ENCODE data around the gene RGL3. TPM values are rescaled to one million over a fixed set of nuclear protein-coding genes. Genes with fewer than 3 reads are reported as not detected.
A peak's percentile ranks its signal among the peaks of the same experiment; 100 is the strongest.
"Not testable (repeated sequence)": the region's sequence is repeated elsewhere in the genome, so short reads cannot be mapped to it uniquely, and the experiment has no call there.

RGL3 gene
- total RNA-seq: not detected

GRCh38 chr19:11418549-11419506, at the start of gene RGL3:
TSS of gene RGL3 (minus strand) at chr19:11419314. CDS start at chr19:11419278, 36 bp downstream.
- Mint-ChIP-seq H3K4me3 (peak within 1 kb of the TSS; percentile 29), H3K27ac (no peak within 1 kb of the TSS), H3K27me3 (peaks cover 74% of the 10 kb centered on the region), H3K36me3 (no peaks in the 10 kb centered on the region), H3K9me3 (no peaks in the 10 kb centered on the region), H3K4me1 (peaks cover 27% of the 10 kb centered on the region)
- DNase-seq: no peak

- H3K27me3 Mint-ChIP-seq: peaks cover 12% of the 10 kb centered on the region
- not testable (repeated sequence) for H3K4me1 Mint-ChIP-seq, H3K27ac Mint-ChIP-seq, H3K36me3 Mint-ChIP-seq, DNase-seq, H3K4me3 Mint-ChIP-seq, H3K9me3 Mint-ChIP-seq
Observed at GRCh38 chr19:11468266-11468845, 49.2 kb upstream of the RGL3 start.

- H3K27ac Mint-ChIP-seq: no peak overlapping the region
- no peaks in the 10 kb centered on the region for H3K36me3 Mint-ChIP-seq
- H3K4me1 Mint-ChIP-seq: no peaks in the 10 kb centered on the region
- no peaks in the 10 kb centered on the region for H3K9me3 Mint-ChIP-seq
- DNase-seq: no peak
- H3K27me3 Mint-ChIP-seq: peaks cover 6% of the 10 kb centered on the region
- no peak overlapping the region for H3K4me3 Mint-ChIP-seq
Observed at GRCh38 chr19:11465600-11465999, 46.5 kb upstream of the RGL3 start.

GRCh38 chr19:11464333-11465265, 45.5 kb upstream of the RGL3 start:
- no peaks in the 10 kb centered on the region for H3K4me1 Mint-ChIP-seq
- no peaks in the 10 kb centered on the region for H3K9me3 Mint-ChIP-seq
- H3K27ac Mint-ChIP-seq: no peak overlapping the region
- no peak overlapping the region for H3K4me3 Mint-ChIP-seq
- DNase-seq: no peak
- H3K36me3 Mint-ChIP-seq: no peaks in the 10 kb centered on the region
- peaks cover 14% of the 10 kb centered on the region for H3K27me3 Mint-ChIP-seq

GRCh38 chr19:11463391-11463790, 44.3 kb upstream of the RGL3 start:
- no peak for DNase-seq
- Mint-ChIP-seq H3K4me3 (no peak overlapping the region), H3K27ac (no peak overlapping the region), H3K36me3 (no peaks in the 10 kb centered on the region), H3K9me3 (no peaks in the 10 kb centered on the region), H3K27me3 (peaks cover 16% of the 10 kb centered on the region), H3K4me1 (no peaks in the 10 kb centered on the region)

- Mint-ChIP-seq H3K27ac (no peak overlapping the region), H3K4me3 (no peak overlapping the region), H3K4me1 (no peaks in the 10 kb centered on the region), H3K36me3 (no peaks in the 10 kb centered on the region), H3K9me3 (no peaks in the 10 kb centered on the region), H3K27me3 (peaks cover 21% of the 10 kb centered on the region)
- DNase-seq: no peak
Observed at GRCh38 chr19:11461453-11461852, 42.3 kb upstream of the RGL3 start.

- Mint-ChIP-seq H3K4me3 (no peak overlapping the region), H3K4me1 (no peaks in the 10 kb centered on the region), H3K36me3 (no peaks in the 10 kb centered on the region), H3K9me3 (no peaks in the 10 kb centered on the region), H3K27me3 (peaks cover 17% of the 10 kb centered on the region), H3K27ac (no peak overlapping the region)
- DNase-seq: no peak
Observed at GRCh38 chr19:11460207-11460606, 41.1 kb upstream of the RGL3 start.

- DNase-seq, H3K36me3 Mint-ChIP-seq, H3K27ac Mint-ChIP-seq, H3K9me3 Mint-ChIP-seq, H3K4me3 Mint-ChIP-seq, H3K4me1 Mint-ChIP-seq: not testable (repeated sequence)
- H3K27me3 Mint-ChIP-seq: peaks cover 20% of the 10 kb centered on the region
Observed at GRCh38 chr19:11458912-11459311, 39.8 kb upstream of the RGL3 start.

GRCh38 chr19:11458236-11458900, 39.3 kb upstream of the RGL3 start:
- peaks cover 21% of the 10 kb centered on the region for H3K27me3 Mint-ChIP-seq
- no peaks in the 10 kb centered on the region for H3K36me3 Mint-ChIP-seq
- no peak overlapping the region for H3K4me3 Mint-ChIP-seq
- H3K4me1 Mint-ChIP-seq: no peaks in the 10 kb centered on the region
- DNase-seq: no peak
- H3K27ac Mint-ChIP-seq: no peak overlapping the region
- no peaks in the 10 kb centered on the region for H3K9me3 Mint-ChIP-seq

GRCh38 chr19:11457831-11458230, 38.7 kb upstream of the RGL3 start:
- H3K4me1 Mint-ChIP-seq: no peaks in the 10 kb centered on the region
- H3K9me3 Mint-ChIP-seq: no peaks in the 10 kb centered on the region
- no peaks in the 10 kb centered on the region for H3K36me3 Mint-ChIP-seq
- no peak overlapping the region for H3K27ac Mint-ChIP-seq
- no peak overlapping the region for H3K4me3 Mint-ChIP-seq
- H3K27me3 Mint-ChIP-seq: peaks cover 23% of the 10 kb centered on the region
- DNase-seq: no peak

- Mint-ChIP-seq H3K9me3 (no peaks in the 10 kb centered on the region), H3K4me1 (no peaks in the 10 kb centered on the region), H3K27ac (no peak overlapping the region), H3K27me3 (peaks cover 23% of the 10 kb centered on the region), H3K36me3 (no peaks in the 10 kb centered on the region), H3K4me3 (no peak overlapping the region)
- DNase-seq: no peak
Observed at GRCh38 chr19:11457115-11457514, 38.0 kb upstream of the RGL3 start.

- no peak overlapping the region for H3K27ac Mint-ChIP-seq
- H3K36me3 Mint-ChIP-seq: no peaks in the 10 kb centered on the region
- no peaks in the 10 kb centered on the region for H3K4me1 Mint-ChIP-seq
- H3K9me3 Mint-ChIP-seq: no peaks in the 10 kb centered on the region
- peaks cover 23% of the 10 kb centered on the region for H3K27me3 Mint-ChIP-seq
- no peak overlapping the region for H3K4me3 Mint-ChIP-seq
- no peak for DNase-seq
Observed at GRCh38 chr19:11456659-11457058, 37.5 kb upstream of the RGL3 start.

GRCh38 chr19:11455233-11455554, 36.1 kb upstream of the RGL3 start:
- H3K36me3 Mint-ChIP-seq, H3K27ac Mint-ChIP-seq, DNase-seq, H3K9me3 Mint-ChIP-seq, H3K4me3 Mint-ChIP-seq, H3K4me1 Mint-ChIP-seq: not testable (repeated sequence)
- peaks cover 18% of the 10 kb centered on the region for H3K27me3 Mint-ChIP-seq

GRCh38 chr19:11453468-11454341, 34.6 kb upstream of the RGL3 start:
- DNase-seq: no peak
- H3K27ac Mint-ChIP-seq: no peak overlapping the region
- H3K36me3 Mint-ChIP-seq: peaks cover 2% of the 10 kb centered on the region
- no peaks in the 10 kb centered on the region for H3K4me1 Mint-ChIP-seq
- H3K9me3 Mint-ChIP-seq: no peaks in the 10 kb centered on the region
- no peak overlapping the region for H3K4me3 Mint-ChIP-seq
- H3K27me3 Mint-ChIP-seq: peaks cover 14% of the 10 kb centered on the region
